SH-SY5Y (cell line): ENCODE results near the gene LRCOL1.

Experiments
- GATA2 ChIP-seq: IDR thresholded peaks from 2 replicates; pipeline ENCODE4 v1.6.1; 2011; ENCODE audit warnings: mild to moderate bottlenecking, low read depth, low read length
- GATA3 ChIP-seq: IDR thresholded peaks from 2 replicates; pipeline ENCODE4 v1.6.1; 2011; ENCODE audit warnings: low read depth, mild to moderate bottlenecking, low read length, moderate library complexity

Gene LRCOL1

GRCh38 chr12:132630672-132631071, 20.3 kb upstream of the LRCOL1 start:
- no peak for TF ChIP-seq GATA3
- no peak for TF ChIP-seq GATA2

GRCh38 chr12:132629330-132629729, 18.9 kb upstream of the LRCOL1 start:
- TF ChIP-seq GATA2: no peak
- no peak for TF ChIP-seq GATA3

DNA sequence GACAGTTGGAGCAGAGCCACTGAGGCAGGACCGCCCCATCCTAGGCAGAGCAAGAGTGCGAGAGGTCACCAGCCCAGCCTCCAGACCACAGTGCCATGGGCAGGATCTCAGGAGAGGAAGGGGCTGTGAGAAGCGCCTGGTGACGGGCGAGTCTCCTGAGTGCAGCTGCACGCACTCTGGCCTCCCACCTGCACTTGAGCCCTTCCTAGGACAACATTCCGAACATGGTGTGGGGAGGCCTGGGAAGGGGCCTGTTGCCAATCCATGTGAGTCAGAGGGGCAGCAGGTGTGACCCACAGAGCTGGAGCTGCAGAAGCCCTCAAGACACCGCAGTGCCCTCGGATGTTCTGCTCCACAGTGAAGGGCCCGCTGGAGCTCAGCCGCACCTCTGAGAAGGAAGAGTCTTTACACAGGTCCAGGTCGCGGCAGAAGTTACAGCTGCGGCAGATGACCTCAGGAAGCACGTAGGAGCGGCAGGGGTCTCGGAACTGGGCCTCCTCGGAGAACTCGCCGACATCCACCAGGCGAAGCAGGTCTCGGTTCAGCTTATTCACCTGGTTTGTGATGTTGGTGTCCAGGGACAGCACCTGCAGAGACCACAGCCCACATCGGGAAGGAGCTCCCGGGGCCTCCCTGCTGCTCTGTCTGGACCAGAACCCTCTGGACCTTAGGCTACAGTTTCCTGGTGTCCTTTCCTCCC, 15.5 kb upstream of the LRCOL1 start:
- TF ChIP-seq GATA3 (no peak), GATA2 (no peak)

DNA sequence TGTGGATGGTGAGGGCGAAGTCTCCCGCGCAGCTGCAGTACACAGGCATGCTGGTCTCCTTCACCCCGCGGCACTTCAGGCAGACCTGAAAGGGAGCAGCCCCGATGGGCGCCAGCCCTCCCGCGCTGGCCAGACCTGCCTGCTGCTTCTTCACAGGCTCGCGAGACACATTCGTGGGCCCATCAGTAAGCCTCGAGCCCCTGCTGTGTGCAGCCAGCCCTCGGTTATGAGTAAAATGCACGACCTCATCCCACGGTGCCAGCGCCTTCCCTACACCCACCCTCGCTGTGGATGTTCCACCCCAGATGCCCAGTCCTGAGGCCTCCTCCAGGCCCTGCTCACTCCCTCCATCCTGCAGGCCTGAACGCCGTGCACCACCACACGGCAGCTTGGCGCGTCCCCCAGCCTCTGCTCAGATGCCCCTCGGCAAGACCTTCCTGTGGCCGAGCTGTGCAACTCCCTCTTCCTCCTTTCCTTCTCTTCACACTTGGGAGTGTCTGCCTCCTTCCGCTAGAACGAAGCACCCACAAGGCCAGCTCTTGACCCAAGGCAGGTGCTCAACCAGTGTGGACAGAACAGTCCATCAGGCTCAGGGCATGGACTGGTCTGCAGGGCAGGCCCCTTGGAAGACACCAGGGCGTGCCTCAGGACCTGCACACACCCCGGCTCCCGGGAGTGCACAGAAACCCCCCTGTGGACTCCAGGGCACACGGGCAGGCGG, 14.7 kb upstream of the LRCOL1 start:
- TF ChIP-seq GATA3: no peak
- no peak for TF ChIP-seq GATA2

- TF ChIP-seq GATA2: no peak
These were observed 13.9 kb upstream of the LRCOL1 start for GRCh38 chr12:132624186-132624855.

- no peak for TF ChIP-seq GATA2
- TF ChIP-seq GATA3: no peak
These were observed 12.9 kb upstream of the LRCOL1 start for GRCh38 chr12:132623072-132623869.

- no peak for TF ChIP-seq GATA2
- no peak for TF ChIP-seq GATA3
These were observed 12.2 kb upstream of the LRCOL1 start for GRCh38 chr12:132622437-132623071.

DNA sequence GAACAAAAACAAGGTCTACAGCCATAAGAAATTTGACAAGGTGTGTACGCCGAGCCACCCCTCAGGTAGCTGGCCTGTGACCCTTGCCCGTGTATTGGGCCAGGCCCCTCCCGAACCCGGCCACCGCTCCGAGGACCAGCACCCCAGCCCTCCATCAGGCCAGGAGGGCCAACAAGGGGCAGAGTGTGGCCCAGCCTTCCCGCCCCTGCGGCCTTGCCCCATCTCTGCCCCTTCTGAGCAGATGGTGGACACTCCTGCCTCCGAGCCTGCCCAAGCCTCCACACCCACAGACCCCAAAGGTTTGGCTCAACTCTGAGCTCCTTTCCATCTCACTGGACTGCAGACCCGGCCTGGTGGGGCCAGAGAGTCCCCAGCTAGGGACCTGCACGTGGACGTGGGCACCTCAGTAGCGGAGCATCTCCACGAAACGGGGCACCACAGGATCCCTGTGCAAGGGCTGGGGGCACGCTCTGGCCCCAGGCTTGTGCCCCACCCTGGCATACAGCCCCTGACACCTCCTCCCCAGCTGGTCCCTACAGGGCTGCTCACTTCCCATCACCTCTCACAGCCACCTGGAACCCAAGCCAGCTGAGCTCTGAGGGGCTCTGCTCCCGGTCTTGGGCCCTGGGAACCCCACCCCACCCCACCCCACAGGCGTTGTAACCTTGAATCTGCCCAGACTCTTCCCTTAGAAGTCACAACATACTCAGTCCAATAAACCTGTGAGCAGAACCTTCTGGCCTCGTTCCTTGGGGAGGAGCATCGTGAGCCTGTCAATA, 11.5 kb upstream of the LRCOL1 start:
- TF ChIP-seq GATA2 (no peak), GATA3 (no peak)

DNA sequence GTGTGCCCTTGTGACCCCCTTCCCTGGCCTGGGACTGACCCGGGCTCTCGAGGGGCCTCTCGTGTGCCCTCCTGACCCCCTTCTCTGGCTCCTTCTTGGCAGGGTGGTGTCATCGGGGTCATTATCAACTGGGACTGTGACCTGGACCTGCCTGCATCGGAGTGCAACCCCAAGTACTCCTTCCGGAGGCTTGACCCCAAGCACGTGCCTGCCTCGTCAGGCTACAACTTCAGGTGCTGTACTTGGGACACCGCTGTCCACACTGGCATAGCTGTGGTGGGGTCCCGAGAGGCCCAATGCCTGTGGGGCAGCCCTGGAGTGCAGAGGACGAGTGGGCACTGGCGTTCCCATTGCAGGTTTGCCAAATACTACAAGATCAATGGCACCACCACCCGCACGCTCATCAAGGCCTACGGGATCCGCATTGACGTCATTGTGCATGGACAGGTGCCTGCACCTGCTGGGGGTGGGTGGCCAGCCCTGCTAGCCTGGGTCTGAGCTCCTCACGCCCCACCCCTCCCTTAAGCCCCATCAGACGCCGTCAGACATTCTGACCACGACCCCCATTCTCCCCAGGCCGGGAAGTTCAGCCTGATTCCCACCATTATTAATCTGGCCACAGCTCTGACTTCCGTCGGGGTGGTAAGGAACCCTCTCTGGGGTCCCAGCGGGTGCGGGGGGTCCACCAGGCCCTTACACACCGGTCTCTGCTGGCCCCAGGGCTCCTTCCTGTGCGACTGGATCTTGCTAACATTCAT, 10.7 kb upstream of the LRCOL1 start:
- TF ChIP-seq GATA3 (no peak), GATA2 (no peak)

- TF ChIP-seq GATA2: no peak
- no peak for TF ChIP-seq GATA3
These were observed 9.9 kb upstream of the LRCOL1 start for GRCh38 chr12:132620113-132620898.

DNA sequence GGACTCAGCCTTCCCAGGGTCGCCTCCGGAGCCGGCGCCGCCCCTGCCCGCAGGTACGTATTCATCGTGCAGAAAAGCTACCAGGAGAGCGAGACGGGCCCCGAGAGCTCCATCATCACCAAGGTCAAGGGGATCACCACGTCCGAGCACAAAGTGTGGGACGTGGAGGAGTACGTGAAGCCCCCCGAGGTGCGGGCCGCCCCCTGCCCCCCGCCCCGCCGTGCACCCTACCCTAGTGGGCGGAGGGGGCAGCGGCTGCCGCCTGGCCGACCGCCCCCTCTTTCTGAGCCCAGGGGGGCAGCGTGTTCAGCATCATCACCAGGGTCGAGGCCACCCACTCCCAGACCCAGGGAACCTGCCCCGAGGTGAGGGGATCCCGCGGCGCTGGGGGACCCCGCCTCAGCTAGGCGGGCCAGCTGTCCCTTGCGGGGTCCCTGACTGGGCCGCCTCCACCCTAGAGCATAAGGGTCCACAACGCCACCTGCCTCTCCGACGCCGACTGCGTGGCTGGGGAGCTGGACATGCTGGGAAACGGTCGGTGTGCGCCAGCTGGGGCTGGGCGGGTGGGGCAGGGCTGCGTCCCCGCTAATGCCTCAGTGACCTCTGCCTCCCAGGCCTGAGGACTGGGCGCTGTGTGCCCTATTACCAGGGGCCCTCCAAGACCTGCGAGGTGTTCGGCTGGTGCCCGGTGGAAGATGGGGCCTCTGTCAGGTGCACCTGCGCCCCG, 9.2 kb upstream of the LRCOL1 start:
- no peak for TF ChIP-seq GATA2
- TF ChIP-seq GATA3: no peak
